ENCODE results near the gene CARMIL3.
"Not testable (repeated sequence)": the region's sequence is repeated elsewhere in the genome, so short reads cannot be mapped to it uniquely, and the experiment has no call there.

Gene CARMIL3

GRCh38 chr14:24051789-24052655 lies at the start of gene CARMIL3:
Gene CARMIL3, plus strand, starts transcription at chr14:24052009. Its CDS starts 145 bp downstream, at chr14:24052154.
- peak; percentile 39 for DNase-seq

GRCh38 chr14:24006471-24006816 lies 45.4 kb upstream of the CARMIL3 start:
- not testable (repeated sequence) for DNase-seq

GRCh38 chr14:24006817-24007652 lies 44.8 kb upstream of the CARMIL3 start:
- DNase-seq: peak; percentile 46

- DNase-seq: no peak
Observed at GRCh38 chr14:24011051-24011450, 40.8 kb upstream of the CARMIL3 start.

GRCh38 chr14:24012726-24013273 lies 39.0 kb upstream of the CARMIL3 start:
- DNase-seq: not testable (repeated sequence)

- DNase-seq: peak; percentile 87
Observed at GRCh38 chr14:24013654-24014514, 37.9 kb upstream of the CARMIL3 start.

- DNase-seq: not testable (repeated sequence)
Observed at GRCh38 chr14:24015745-24016144, 36.1 kb upstream of the CARMIL3 start.

- not testable (repeated sequence) for DNase-seq
Observed at GRCh38 chr14:24018978-24019377, 32.8 kb upstream of the CARMIL3 start.

GRCh38 chr14:24019944-24020343 lies 31.9 kb upstream of the CARMIL3 start:
- DNase-seq: not testable (repeated sequence)

- DNase-seq: not testable (repeated sequence)
Observed at GRCh38 chr14:24020520-24020919, 31.3 kb upstream of the CARMIL3 start.

- DNase-seq: not testable (repeated sequence)
Observed at GRCh38 chr14:24024939-24025418, 26.8 kb upstream of the CARMIL3 start.

- not testable (repeated sequence) for DNase-seq
Observed at GRCh38 chr14:24029687-24030086, 22.1 kb upstream of the CARMIL3 start.

GRCh38 chr14:24031331-24031730 lies 20.5 kb upstream of the CARMIL3 start:
- not testable (repeated sequence) for DNase-seq

- DNase-seq: peak; percentile 32
Observed at GRCh38 chr14:24032727-24033418, 18.9 kb upstream of the CARMIL3 start.

- not testable (repeated sequence) for DNase-seq
Observed at GRCh38 chr14:24035769-24036168, 16.0 kb upstream of the CARMIL3 start.

- DNase-seq: peak; percentile 87
Observed at GRCh38 chr14:24036169-24036962, 15.4 kb upstream of the CARMIL3 start.

GRCh38 chr14:24036963-24037657 lies 14.7 kb upstream of the CARMIL3 start:
- not testable (repeated sequence) for DNase-seq

- no peak for DNase-seq
Observed at GRCh38 chr14:24037658-24038037, 14.2 kb upstream of the CARMIL3 start.

- DNase-seq: no peak
Observed at GRCh38 chr14:24038686-24039085, 13.1 kb upstream of the CARMIL3 start.

GRCh38 chr14:24040692-24041091 lies 11.1 kb upstream of the CARMIL3 start:
- no peak for DNase-seq
